Measurements from ENCODE around the gene RTL10. TPM values are rescaled to one million over a fixed set of nuclear protein-coding genes. Genes with fewer than 3 reads are reported as not detected.

The RTL10 gene
- total RNA-seq, 6 experiments from 2014 or later: 6.4 to 9.1 (median 6.6) TPM

GRCh38 chr22:19865141-19865829 is 10.6 kb upstream of the RTL10 start:
- H3K9me3 ChIP-seq: no peaks in the 10 kb centered on the region
- DNase-seq (no peak), ATAC-seq (no peak)
- no peak overlapping the region for H3K4me3 ChIP-seq
- no peaks in the 10 kb centered on the region for H3K4me1 ChIP-seq
- intact Hi-C loops (cut with DNase I): no loop called here
- TF ChIP-seq POLR2A (IDR thresholded peaks at IDR 0.05): no peak
- TF ChIP-seq CTCF (IDR thresholded peaks at IDR 0.05): no peak
- no peak overlapping the region for H3K27ac ChIP-seq
- no peaks in the 10 kb centered on the region for H3K36me3 ChIP-seq
- H3K27me3 ChIP-seq: no peaks in the 10 kb centered on the region
- 87% methylated on average over 12 of the region's 12 CpGs for WGBS (ENCODE audit: insufficient coverage, low coverage, low lambda C conversion rate, missing lambda C conversion rate)

DNA sequence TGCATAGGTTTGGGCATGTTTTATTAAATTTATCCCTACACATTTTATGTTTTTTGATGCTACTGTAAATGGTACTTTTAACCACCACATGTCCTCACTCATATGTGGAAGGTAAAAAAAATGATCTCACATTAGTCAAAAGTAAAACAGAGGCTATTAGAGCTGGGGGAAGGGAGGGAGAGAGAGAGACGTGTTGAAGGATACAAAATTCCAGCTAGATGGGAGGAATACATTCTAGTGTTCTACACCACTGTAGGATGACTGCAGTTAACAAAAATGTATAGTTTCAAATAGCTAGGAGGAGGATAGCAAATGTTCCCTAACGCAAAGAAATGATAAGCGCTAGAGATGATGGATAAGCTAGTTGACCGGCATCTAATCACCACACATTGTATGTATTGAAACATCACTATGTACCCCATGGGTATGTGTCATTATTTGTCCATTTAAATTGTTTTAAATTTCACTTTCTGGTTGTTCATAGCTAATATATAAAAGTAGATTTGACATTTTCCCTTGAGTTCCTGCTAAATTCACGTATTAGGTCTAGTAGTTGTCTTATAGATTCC is 9.9 kb upstream of the RTL10 start:
- ATAC-seq: no peak
- intact Hi-C loops (cut with DNase I): no loop called here

DNA sequence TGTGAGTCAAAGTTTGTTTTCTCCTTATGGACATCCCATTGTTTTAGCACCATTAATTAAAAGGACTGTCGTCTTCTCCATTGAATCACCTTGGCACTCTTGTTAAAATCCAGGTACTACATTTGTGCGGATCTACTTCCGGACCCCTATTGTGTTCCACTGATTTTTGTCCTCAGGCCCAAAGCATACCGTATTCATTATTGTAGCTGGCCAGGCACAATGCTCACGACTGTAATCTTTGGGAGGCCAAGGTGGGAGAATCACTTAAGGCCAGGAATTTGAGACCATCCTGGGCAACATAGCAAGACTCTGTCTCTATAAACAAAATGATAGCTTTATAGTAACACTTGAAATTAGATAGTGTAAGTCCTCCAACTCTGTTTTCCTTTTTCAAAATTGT is 8.9 kb upstream of the RTL10 start:
- 94% methylated on average over 5 of the region's 5 CpGs for WGBS (ENCODE audit: insufficient coverage, low coverage, low lambda C conversion rate, missing lambda C conversion rate)
- no peaks in the 10 kb centered on the region for H3K27me3 ChIP-seq
- TF ChIP-seq CTCF (IDR thresholded peaks at IDR 0.05) (no peak), POLR2A (IDR thresholded peaks at IDR 0.05) (no peak)
- no peak overlapping the region for H3K27ac ChIP-seq
- no peaks in the 10 kb centered on the region for H3K36me3 ChIP-seq
- DNase-seq (no peak), ATAC-seq (no peak)
- H3K4me1 ChIP-seq: no peaks in the 10 kb centered on the region
- H3K4me3 ChIP-seq: no peak overlapping the region
- intact Hi-C loops (cut with DNase I): no loop called here
- H3K9me3 ChIP-seq: no peaks in the 10 kb centered on the region

More for the DNA sequence above, 9.9 kb upstream of the RTL10 start:
- TF ChIP-seq CTCF (IDR thresholded peaks at IDR 0.05) (no peak), POLR2A (IDR thresholded peaks at IDR 0.05) (no peak)
- Histone ChIP-seq H3K27me3 (no peaks in the 10 kb centered on the region), H3K36me3 (no peaks in the 10 kb centered on the region), H3K4me3 (no peak overlapping the region), H3K27ac (no peak overlapping the region), H3K4me1 (no peaks in the 10 kb centered on the region), H3K9me3 (no peaks in the 10 kb centered on the region)
- DNase-seq: no peak
- WGBS (ENCODE audit: insufficient coverage, low coverage, low lambda C conversion rate, missing lambda C conversion rate): 90% methylated on average over 5 of the region's 5 CpGs

- Histone ChIP-seq H3K4me3 (no peak overlapping the region), H3K36me3 (no peaks in the 10 kb centered on the region), H3K27me3 (no peaks in the 10 kb centered on the region), H3K4me1 (no peaks in the 10 kb centered on the region), H3K9me3 (no peaks in the 10 kb centered on the region), H3K27ac (no peak overlapping the region)
- DNase-seq: no peak
- 91% methylated on average over 7 of the region's 13 CpGs for WGBS (ENCODE audit: insufficient coverage, low coverage, low lambda C conversion rate, missing lambda C conversion rate)
- intact Hi-C loops (cut with DNase I): no loop called here
- no peak for TF ChIP-seq CTCF (IDR thresholded peaks at IDR 0.05)
- no peak for TF ChIP-seq POLR2A (IDR thresholded peaks at IDR 0.05)
- no peak for ATAC-seq
These were observed 8.1 kb upstream of the RTL10 start for GRCh38 chr22:19862619-19863246.
